Measurements from ENCODE around the gene SART3. TPM values are rescaled to one million over a fixed set of nuclear protein-coding genes. Genes with fewer than 3 reads are reported as not detected.

Gene SART3
- total and polyA plus RNA-seq, 10 of the 15 experiments (the other 5 are each of a cell fraction or from before 2014, with no cell fraction given), result 8.8 to 179 (median 54.9) TPM

GRCh38 chr12:108582978-108583770, 22.2 kb upstream of the SART3 start:
- ChIA-PET RAD21 (ENCODE audit: unreplicated experiment) (no interaction called here), SMC1A (ENCODE audit: uncharacterized antibody, unreplicated experiment) (no interaction called here), POLR2A (no interaction called here), CTCF (interaction anchor here (0.7 to 1.9 kb wide), 2 partner anchors 35 to 459 kb away, joined by 4 to 5 read pairs; no protein-coding TSS in a partner anchor)
- H3K4me1 ChIP-seq (ENCODE audit: control insufficient read depth, insufficient read depth, low read length), result no peaks in the 10 kb centered on the region; the same call in 1 of the 2 replicates
- no peaks in the 10 kb centered on the region for H4K20me1 ChIP-seq (ENCODE audit: control insufficient read depth, insufficient read depth)
- WGBS (ENCODE audit: insufficient coverage, insufficient replicate concordance, low lambda C conversion rate, missing lambda C conversion rate), result 66% methylated on average over 10 of the region's 10 CpGs
- intact Hi-C loops (cut with micrococcal nuclease; ENCODE audit: unreplicated experiment) (no loop called here), in situ Hi-C loops (cut with MboI) (no loop called here)
- H3K27me3 ChIP-seq (replicated peaks in 1 of 2; ENCODE audit: control insufficient read depth in 2 of 2, insufficient read depth in 2 of 2, low read length in 1 of 2), result no peaks in the 10 kb centered on the region
- H2AFZ ChIP-seq (ENCODE audit: control insufficient read depth, low read depth, low read length), result no peak overlapping the region
- H3K4me2 ChIP-seq (ENCODE audit: control insufficient read depth, insufficient read depth), result no peak overlapping the region
- H3K4me3 ChIP-seq, result no peak overlapping the region
- no peaks in the 10 kb centered on the region for H3K79me2 ChIP-seq (ENCODE audit: control insufficient read depth, insufficient read depth, low read length)
- TF ChIP-seq, protein P1, sequence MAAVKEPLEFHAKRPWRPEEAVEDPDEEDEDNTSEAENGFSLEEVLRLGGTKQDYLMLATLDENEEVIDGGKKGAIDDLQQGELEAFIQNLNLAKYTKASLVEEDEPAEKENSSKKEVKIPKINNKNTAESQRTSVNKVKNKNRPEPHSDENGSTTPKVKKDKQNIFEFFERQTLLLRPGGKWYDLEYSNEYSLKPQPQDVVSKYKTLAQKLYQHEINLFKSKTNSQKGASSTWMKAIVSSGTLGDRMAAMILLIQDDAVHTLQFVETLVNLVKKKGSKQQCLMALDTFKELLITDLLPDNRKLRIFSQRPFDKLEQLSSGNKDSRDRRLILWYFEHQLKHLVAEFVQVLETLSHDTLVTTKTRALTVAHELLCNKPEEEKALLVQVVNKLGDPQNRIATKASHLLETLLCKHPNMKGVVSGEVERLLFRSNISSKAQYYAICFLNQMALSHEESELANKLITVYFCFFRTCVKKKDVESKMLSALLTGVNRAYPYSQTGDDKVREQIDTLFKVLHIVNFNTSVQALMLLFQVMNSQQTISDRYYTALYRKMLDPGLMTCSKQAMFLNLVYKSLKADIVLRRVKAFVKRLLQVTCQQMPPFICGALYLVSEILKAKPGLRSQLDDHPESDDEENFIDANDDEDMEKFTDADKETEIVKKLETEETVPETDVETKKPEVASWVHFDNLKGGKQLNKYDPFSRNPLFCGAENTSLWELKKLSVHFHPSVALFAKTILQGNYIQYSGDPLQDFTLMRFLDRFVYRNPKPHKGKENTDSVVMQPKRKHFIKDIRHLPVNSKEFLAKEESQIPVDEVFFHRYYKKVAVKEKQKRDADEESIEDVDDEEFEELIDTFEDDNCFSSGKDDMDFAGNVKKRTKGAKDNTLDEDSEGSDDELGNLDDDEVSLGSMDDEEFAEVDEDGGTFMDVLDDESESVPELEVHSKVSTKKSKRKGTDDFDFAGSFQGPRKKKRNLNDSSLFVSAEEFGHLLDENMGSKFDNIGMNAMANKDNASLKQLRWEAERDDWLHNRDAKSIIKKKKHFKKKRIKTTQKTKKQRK (IDR thresholded peaks at IDR 0.05; ENCODE audit: low read depth, low read length), result no peak
- TF ChIP-seq ZNF217 (IDR thresholded peaks at IDR 0.05), result no peak
- TF ChIP-seq EED (IDR thresholded peaks at IDR 0.05; ENCODE audit: low read depth), result no peak
- TF ChIP-seq CTCF (IDR thresholded peaks at IDR 0.05 in 2 of 3, conservative IDR thresholded peaks at IDR 0.05 in 1 of 3; ENCODE audit: control insufficient read depth in 2 of 3, extremely low read depth in 1 of 3, insufficient read depth in 1 of 3, low read depth in 3 of 3, low read length in 3 of 3), result no peak
- no peak for TF ChIP-seq ASH2L (IDR thresholded peaks at IDR 0.05; ENCODE audit: borderline replicate concordance, low read depth)
- TF ChIP-seq SUZ12 (IDR thresholded peaks at IDR 0.05; ENCODE audit: unreplicated experiment), result no peak
- TF ChIP-seq POLR2A (IDR thresholded peaks at IDR 0.05; ENCODE audit: low read depth, low read length), result no peak
- no peak for TF ChIP-seq IRF5 (IDR thresholded peaks at IDR 0.05; ENCODE audit: borderline replicate concordance)
- TF ChIP-seq, protein P2, sequence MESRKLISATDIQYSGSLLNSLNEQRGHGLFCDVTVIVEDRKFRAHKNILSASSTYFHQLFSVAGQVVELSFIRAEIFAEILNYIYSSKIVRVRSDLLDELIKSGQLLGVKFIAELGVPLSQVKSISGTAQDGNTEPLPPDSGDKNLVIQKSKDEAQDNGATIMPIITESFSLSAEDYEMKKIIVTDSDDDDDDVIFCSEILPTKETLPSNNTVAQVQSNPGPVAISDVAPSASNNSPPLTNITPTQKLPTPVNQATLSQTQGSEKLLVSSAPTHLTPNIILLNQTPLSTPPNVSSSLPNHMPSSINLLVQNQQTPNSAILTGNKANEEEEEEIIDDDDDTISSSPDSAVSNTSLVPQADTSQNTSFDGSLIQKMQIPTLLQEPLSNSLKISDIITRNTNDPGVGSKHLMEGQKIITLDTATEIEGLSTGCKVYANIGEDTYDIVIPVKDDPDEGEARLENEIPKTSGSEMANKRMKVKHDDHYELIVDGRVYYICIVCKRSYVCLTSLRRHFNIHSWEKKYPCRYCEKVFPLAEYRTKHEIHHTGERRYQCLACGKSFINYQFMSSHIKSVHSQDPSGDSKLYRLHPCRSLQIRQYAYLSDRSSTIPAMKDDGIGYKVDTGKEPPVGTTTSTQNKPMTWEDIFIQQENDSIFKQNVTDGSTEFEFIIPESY (IDR thresholded peaks at IDR 0.05), result no peak
- H3K9me3 ChIP-seq (replicated peaks; ENCODE audit: control insufficient read depth, insufficient read depth, low read length), result no peaks in the 10 kb centered on the region
- FAIRE-seq (no peak), DNase-seq (ENCODE audit: low read depth, low spot score) (no peak), ATAC-seq (no peak)
- no peak overlapping the region for H3K9ac ChIP-seq (ENCODE audit: control insufficient read depth, insufficient read depth, low read length)
- H3K36me3 ChIP-seq (ENCODE audit: control insufficient read depth in 2 of 2, insufficient read depth in 2 of 2, low read length in 1 of 2), result no peaks in the 10 kb centered on the region
- H3K27ac ChIP-seq (ENCODE audit: control insufficient read depth, insufficient read depth), result no peak overlapping the region
- no TSS peak for BruUV-seq (replicated peaks)

All from GM12878 (cell line).